ENCODE measurements around the gene PSRC1.

DNA sequence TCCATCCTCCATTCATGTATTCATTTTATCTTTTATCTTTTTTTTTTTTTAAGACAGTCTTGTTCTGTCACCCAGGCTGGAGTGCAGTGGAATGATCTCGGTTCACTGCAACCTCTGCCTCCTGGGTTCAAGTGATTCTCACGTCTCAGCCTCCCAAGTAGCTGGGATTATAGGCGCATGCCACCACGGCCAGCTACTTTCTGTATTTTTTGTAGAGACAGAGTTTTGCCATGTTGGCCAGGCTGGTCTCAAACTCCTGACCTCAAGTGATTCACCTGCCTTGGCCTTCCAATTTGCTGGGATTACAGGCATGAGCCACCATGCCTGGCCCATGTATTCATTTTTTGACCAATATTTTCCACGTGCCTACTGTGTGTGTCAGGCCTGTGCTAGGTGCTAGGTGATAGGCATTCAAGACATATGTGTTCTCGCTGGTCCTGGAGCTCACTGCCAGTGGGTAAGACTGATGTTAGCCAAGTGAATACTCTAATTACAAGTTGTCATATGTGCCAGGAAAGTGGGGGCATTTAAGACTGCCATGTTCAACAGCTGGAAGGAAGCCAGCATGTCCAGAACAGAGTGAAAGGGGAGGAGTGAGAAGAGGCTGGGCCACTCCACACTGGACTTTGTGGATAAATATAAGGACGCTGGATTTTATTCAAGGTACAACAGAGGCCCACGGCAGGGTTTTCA, 38.9 kb downstream of the PSRC1 start:
- TF ChIP-seq, protein P1, sequence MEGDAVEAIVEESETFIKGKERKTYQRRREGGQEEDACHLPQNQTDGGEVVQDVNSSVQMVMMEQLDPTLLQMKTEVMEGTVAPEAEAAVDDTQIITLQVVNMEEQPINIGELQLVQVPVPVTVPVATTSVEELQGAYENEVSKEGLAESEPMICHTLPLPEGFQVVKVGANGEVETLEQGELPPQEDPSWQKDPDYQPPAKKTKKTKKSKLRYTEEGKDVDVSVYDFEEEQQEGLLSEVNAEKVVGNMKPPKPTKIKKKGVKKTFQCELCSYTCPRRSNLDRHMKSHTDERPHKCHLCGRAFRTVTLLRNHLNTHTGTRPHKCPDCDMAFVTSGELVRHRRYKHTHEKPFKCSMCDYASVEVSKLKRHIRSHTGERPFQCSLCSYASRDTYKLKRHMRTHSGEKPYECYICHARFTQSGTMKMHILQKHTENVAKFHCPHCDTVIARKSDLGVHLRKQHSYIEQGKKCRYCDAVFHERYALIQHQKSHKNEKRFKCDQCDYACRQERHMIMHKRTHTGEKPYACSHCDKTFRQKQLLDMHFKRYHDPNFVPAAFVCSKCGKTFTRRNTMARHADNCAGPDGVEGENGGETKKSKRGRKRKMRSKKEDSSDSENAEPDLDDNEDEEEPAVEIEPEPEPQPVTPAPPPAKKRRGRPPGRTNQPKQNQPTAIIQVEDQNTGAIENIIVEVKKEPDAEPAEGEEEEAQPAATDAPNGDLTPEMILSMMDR (IDR thresholded peaks at IDR 0.05): no peak
- TF ChIP-seq POLR2A (IDR thresholded peaks at IDR 0.05): no peak

Measured in right lobe of liver (tissue), 4 donors.